CD14-positive monocyte (primary cell): ENCODE data around the gene DCLK1. TPM values are rescaled to one million over a fixed set of nuclear protein-coding genes. Genes with fewer than 3 reads are reported as not detected.

ENCODE experiments used
- DNase-seq, 3 donors: peaks; one replicate each; pipeline ENCODE4 v3.0.0-alpha.2; 2011 to 2022
- H2AFZ ChIP-seq: 2 replicates; pipeline ENCODE4 v1.6.0; 2012; ENCODE audit warnings: mild to moderate bottlenecking, low read depth, low read length, inconsistent platforms; ENCODE audit not compliant: insufficient read depth, poor library complexity, severe bottlenecking
- H3K27ac ChIP-seq, 2 donors: 1 replicate in 1 of 2; 2 replicates in 1 of 2; pipeline ENCODE4 v1.5.1; 2012 to 2013; ENCODE audit warnings: low read length in 2 of 2, control low read depth in 1 of 2, inconsistent platforms in 1 of 2, low read depth in 1 of 2, mild to moderate bottlenecking in 1 of 2
- H3K27me3 ChIP-seq, 2 donors: one replicate each; pipeline versions ENCODE4 v1.6.0 to v1.6.1; 2011 to 2013; ENCODE audit warnings: low read length in 2 of 2; ENCODE audit not compliant: control insufficient read depth in 2 of 2, insufficient read depth in 2 of 2
- H3K36me3 ChIP-seq, 2 donors: replicated peaks in 1 of 2; 1 replicate in 1 of 2; 2 replicates in 1 of 2; pipeline versions ENCODE4 v1.5.1 to v1.6.1; 2012 to 2013; ENCODE audit warnings: low read length in 2 of 2, control low read depth in 1 of 2, inconsistent platforms in 1 of 2, mild to moderate bottlenecking in 1 of 2; ENCODE audit not compliant: insufficient read depth in 2 of 2, control insufficient read depth in 1 of 2
- H3K4me1 ChIP-seq, 2 donors: 1 replicate in 1 of 2; 2 replicates in 1 of 2; pipeline versions ENCODE4 v1.5.1 to v1.6.1; 2012 to 2013; ENCODE audit warnings: low read length in 2 of 2, control low read depth in 1 of 2, inconsistent platforms in 1 of 2, mild to moderate bottlenecking in 1 of 2, moderate library complexity in 1 of 2; ENCODE audit not compliant: insufficient read depth in 2 of 2, control insufficient read depth in 1 of 2
- H3K4me2 ChIP-seq: replicated peaks from 2 replicates; pipeline ENCODE3; 2012; ENCODE audit warnings: low read length, moderate library complexity, mild to moderate bottlenecking; ENCODE audit not compliant: poor library complexity, severe bottlenecking; ENCODE audit errors: extremely low read depth
- H3K4me3 ChIP-seq, 3 experiments: fragments of 200-600 bp in 1 of 3; sonication (generic) in 1 of 3; replicated peaks in 1 of 3; 1 replicate in 2 of 3; 2 replicates in 1 of 3; pipeline ENCODE4 v1.5.1; 2011 to 2013; ENCODE audit warnings: low read length in 3 of 3, mild to moderate bottlenecking in 3 of 3, control low read depth in 2 of 3, low read depth in 2 of 3, inconsistent platforms in 1 of 3, moderate library complexity in 1 of 3
- H3K79me2 ChIP-seq: 2 replicates; pipeline ENCODE4 v1.6.0; 2012; ENCODE audit warnings: mild to moderate bottlenecking, control low read depth, inconsistent platforms, low read length, moderate library complexity; ENCODE audit not compliant: insufficient read depth
- H3K9ac ChIP-seq: 2 replicates; pipeline ENCODE4 v1.6.0; 2017; ENCODE audit warnings: low read length, mild to moderate bottlenecking; ENCODE audit not compliant: insufficient read depth, poor library complexity, severe bottlenecking
- H3K9me3 ChIP-seq, 2 donors: replicated peaks in 1 of 2; 1 replicate in 1 of 2; 2 replicates in 1 of 2; pipeline versions ENCODE4 v1.5.1 to v1.6.1; 2012 to 2013; ENCODE audit warnings: low read length in 2 of 2, control low read depth in 1 of 2; ENCODE audit not compliant: control insufficient read depth in 1 of 2, insufficient read depth in 1 of 2
- H4K20me1 ChIP-seq: 2 replicates; pipeline ENCODE4 v1.6.0; 2012; ENCODE audit warnings: mild to moderate bottlenecking, low read length, control low read depth, moderate library complexity; ENCODE audit not compliant: insufficient read depth
- H3K27ac Mint-ChIP-seq, 7 donors: one replicate each; pipeline ENCODE4 v1.8.0; 2020; ENCODE audit warnings: mild to moderate bottlenecking in 7 of 7, mixed read lengths in 7 of 7, moderate library complexity in 6 of 7, inconsistent platforms in 2 of 7
- H3K27me3 Mint-ChIP-seq, 3 donors: one replicate each; pipeline ENCODE4 v1.8.0; 2021 to 2022; ENCODE audit warnings: low read depth in 3 of 3, mild to moderate bottlenecking in 3 of 3, mixed read lengths in 3 of 3, moderate library complexity in 3 of 3, inconsistent platforms in 1 of 3
- H3K36me3 Mint-ChIP-seq, 2 donors: one replicate each; pipeline ENCODE4 v1.8.0; 2020; ENCODE audit warnings: mixed read lengths in 2 of 2, inconsistent platforms in 1 of 2, mild to moderate bottlenecking in 1 of 2
- H3K4me1 Mint-ChIP-seq: one replicate; pipeline ENCODE4 v1.8.0; 2020; ENCODE audit warnings: mild to moderate bottlenecking, mixed read lengths
- H3K4me3 Mint-ChIP-seq, 2 donors: one replicate each; pipeline ENCODE4 v1.8.0; 2020; ENCODE audit warnings: mild to moderate bottlenecking in 2 of 2, mixed read lengths in 2 of 2, moderate library complexity in 1 of 2
- H3K9me3 Mint-ChIP-seq, 7 donors: one replicate each; pipeline ENCODE4 v1.8.0; 2020 to 2022; ENCODE audit warnings: mixed read lengths in 7 of 7, mild to moderate bottlenecking in 6 of 7, moderate library complexity in 6 of 7, inconsistent platforms in 2 of 7
- WGBS: methylation state at CpG from one replicate; pipeline ENCODE4 v1.1.5; 2013; ENCODE audit warnings: missing lambda C conversion rate; ENCODE audit not compliant: insufficient coverage; 5-methylcytosine and 5-hydroxymethylcytosine counted together
- intact Hi-C, 2 donors: fragments of 100-400 bp; cut with micrococcal nuclease; formaldehyde crosslinking; loops; one replicate each; pipeline versions ENCODE4 v1.15.0 to v1.15.1; 2023
- polyA plus RNA-seq, 3 donors: library from polyadenylated mRNA; depleted of rRNA in 1 of 3; unstranded in 2 of 3; stranded (reverse) in 1 of 3; fragments of 300-500 nt in 2 of 3; fragments of >200 nt in 1 of 3; fragmentation: Illumina TruSeq in 2 of 3; gene quantifications; 1 replicate in 2 of 3; 2 replicates in 1 of 3; pipeline ENCODE4 v1.2.3, GENCODE V29; 2012 to 2021
- TF ChIP-seq, protein P1 (sequence below): fragments of 200-600 bp; IDR thresholded peaks from one replicate; pipeline ENCODE4 v1.8.0; 2022; ENCODE audit warnings: antibody characterized with exemption, mild to moderate bottlenecking

DCLK1 gene
- polyA plus RNA-seq, 3 donors, result not detected

DNA sequence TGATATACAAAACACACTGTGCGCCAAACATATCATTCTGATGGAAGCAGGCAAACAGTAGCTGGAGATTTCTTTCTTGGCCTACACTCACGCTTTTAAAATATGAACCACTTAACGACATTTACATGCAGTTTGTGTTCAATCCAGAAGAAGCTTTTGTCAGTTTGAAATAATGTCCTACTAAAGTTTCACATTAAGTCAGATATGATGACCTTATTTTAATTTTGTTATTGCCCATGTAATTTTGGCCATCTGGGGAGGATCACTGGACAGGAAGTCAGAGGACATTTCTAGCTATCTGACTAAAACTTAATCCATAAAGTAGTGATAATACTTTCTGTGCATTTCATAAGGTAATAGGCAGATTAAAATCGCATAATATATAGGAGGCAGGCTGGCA is 98.1 kb downstream of the DCLK1 start:
- TF ChIP-seq, protein P1, sequence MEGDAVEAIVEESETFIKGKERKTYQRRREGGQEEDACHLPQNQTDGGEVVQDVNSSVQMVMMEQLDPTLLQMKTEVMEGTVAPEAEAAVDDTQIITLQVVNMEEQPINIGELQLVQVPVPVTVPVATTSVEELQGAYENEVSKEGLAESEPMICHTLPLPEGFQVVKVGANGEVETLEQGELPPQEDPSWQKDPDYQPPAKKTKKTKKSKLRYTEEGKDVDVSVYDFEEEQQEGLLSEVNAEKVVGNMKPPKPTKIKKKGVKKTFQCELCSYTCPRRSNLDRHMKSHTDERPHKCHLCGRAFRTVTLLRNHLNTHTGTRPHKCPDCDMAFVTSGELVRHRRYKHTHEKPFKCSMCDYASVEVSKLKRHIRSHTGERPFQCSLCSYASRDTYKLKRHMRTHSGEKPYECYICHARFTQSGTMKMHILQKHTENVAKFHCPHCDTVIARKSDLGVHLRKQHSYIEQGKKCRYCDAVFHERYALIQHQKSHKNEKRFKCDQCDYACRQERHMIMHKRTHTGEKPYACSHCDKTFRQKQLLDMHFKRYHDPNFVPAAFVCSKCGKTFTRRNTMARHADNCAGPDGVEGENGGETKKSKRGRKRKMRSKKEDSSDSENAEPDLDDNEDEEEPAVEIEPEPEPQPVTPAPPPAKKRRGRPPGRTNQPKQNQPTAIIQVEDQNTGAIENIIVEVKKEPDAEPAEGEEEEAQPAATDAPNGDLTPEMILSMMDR, result no peak
- H3K27ac ChIP-seq, result no peak overlapping the region
- no peaks in the 10 kb centered on the region for H3K36me3 ChIP-seq

GRCh38 chr13:36031490-36031889 is 99.7 kb downstream of the DCLK1 start:
- TF ChIP-seq, protein P1, result no peak
- Mint-ChIP-seq H3K4me1 (no peaks in the 10 kb centered on the region), H3K36me3 (no peaks in the 10 kb centered on the region), H3K27ac (no peak overlapping the region), H3K9me3 (peaks cover 0 to 10% (median 3%) of the 10 kb centered on the region in 7 donors), H3K4me3 (no peak overlapping the region), H3K27me3 (peaks cover 0 to 5% (median 3%) of the 10 kb centered on the region in 3 donors)
- Histone ChIP-seq H3K27ac (no peak overlapping the region), H3K9ac (no peak overlapping the region), H3K4me2 (no peak overlapping the region), H3K79me2 (no peaks in the 10 kb centered on the region), H3K4me1 (no peaks in the 10 kb centered on the region), H3K27me3 (no peaks in the 10 kb centered on the region), H3K36me3 (no peaks in the 10 kb centered on the region), H3K4me3 (no peak overlapping the region), H2AFZ (no peak overlapping the region), H4K20me1 (no peaks in the 10 kb centered on the region), H3K9me3 (peaks cover 0 to 6% of the 10 kb centered on the region in 2 donors)
- 61% methylated on average over 3 of the region's 8 CpGs for WGBS
- intact Hi-C loops, result no loop called here
- DNase-seq, result no peak

More for the DNA sequence above, 98.1 kb downstream of the DCLK1 start:
- WGBS, result no CpG with 5 or more reads among the region's 4 CpGs
- peaks cover 0 to 6% of the 10 kb centered on the region in 2 donors for H3K9me3 ChIP-seq
- H3K27me3 Mint-ChIP-seq, result peaks cover 0 to 4% (median 3%) of the 10 kb centered on the region in 3 donors
- no peak overlapping the region for H3K4me3 Mint-ChIP-seq
- no peak overlapping the region for H3K4me3 ChIP-seq
- no peak overlapping the region for H3K27ac Mint-ChIP-seq
- H4K20me1 ChIP-seq, result no peaks in the 10 kb centered on the region
- H3K27me3 ChIP-seq, result no peaks in the 10 kb centered on the region
- H3K79me2 ChIP-seq, result no peaks in the 10 kb centered on the region
- DNase-seq, result no peak
- no peak overlapping the region for H3K4me2 ChIP-seq
- H3K9me3 Mint-ChIP-seq, result peaks cover 0 to 8% (median 5%) of the 10 kb centered on the region in 7 donors
- intact Hi-C loops, result no loop called here
- H3K4me1 Mint-ChIP-seq, result no peaks in the 10 kb centered on the region
- no peaks in the 10 kb centered on the region for H3K4me1 ChIP-seq
- H3K9ac ChIP-seq, result no peak overlapping the region
- H3K36me3 Mint-ChIP-seq, result no peaks in the 10 kb centered on the region
- no peak overlapping the region for H2AFZ ChIP-seq
